Left colon (tissue), 2 donors: ENCODE data around the gene FOXN1. TPM values are rescaled to one million over a fixed set of nuclear protein-coding genes. Genes with fewer than 3 reads are reported as not detected.
"Not testable (repeated sequence)": the region's sequence is repeated elsewhere in the genome, so short reads cannot be mapped to it uniquely, and the experiment has no call there.

Source experiments
- ATAC-seq: fragments of 200-7000 bp; cut with Tn5 transposase; one replicate; pipeline ENCODE4 v1.9.1; 2020; ENCODE audit warnings: mild to moderate bottlenecking, moderate library complexity
- DNase-seq, 2 donors: peaks; one replicate each; pipeline ENCODE4 v3.0.0-alpha.2; 2020
- intact Hi-C, 2 donors: fragments of 100-400 bp; cut with DNase I in 1 of 2; cut with micrococcal nuclease in 1 of 2; formaldehyde crosslinking; loops; one replicate each; pipeline versions ENCODE4 v1.11.2 to v1.14.0; 2022; cut with DNase I, micrococcal nuclease
- total RNA-seq, 2 donors: library from RNA; stranded (reverse); fragmentation: NEBNext Ultra II Directional; extraction: Animal tissue kit (Norgen Biotek cat#: 25700); gene quantifications; one replicate each; pipeline ENCODE4 v1.2.1, GENCODE V29; 2021
- donor health status: DM: no; HTN: no; CAD: no.
- donor health status: DM: yes; HTN: yes; CAD: no.

The FOXN1 gene
- total RNA-seq, 2 donors from 2014 or later: 0.36 to 0.64 TPM

- intact Hi-C loops: no loop called here
- DNase-seq: no peak
- no peak for ATAC-seq
Observed at GRCh38 chr17:28518578-28518977, 12.4 kb downstream of the FOXN1 start.

DNA sequence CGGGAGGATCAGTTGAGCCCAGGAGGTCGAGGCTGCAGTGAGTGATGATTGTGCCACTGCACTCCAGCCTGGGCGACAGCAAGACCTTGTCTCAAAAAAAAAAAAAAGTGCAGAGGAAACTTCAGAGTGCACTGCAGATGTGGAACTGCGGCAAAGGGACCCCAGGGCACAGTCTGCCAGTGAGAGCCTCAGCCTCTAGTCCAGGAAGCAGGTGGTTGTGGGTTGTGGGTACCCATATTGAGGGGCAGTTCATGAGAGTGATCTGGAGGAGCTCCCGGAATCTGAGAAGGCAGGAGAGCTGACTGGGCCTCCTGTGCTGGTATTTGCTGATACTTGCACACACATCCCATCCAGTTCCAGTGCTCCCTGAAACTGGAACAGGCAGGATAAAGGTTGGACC, 13.1 kb downstream of the FOXN1 start:
- intact Hi-C loops: no loop called here
- no peak for ATAC-seq
- DNase-seq: no peak

DNA sequence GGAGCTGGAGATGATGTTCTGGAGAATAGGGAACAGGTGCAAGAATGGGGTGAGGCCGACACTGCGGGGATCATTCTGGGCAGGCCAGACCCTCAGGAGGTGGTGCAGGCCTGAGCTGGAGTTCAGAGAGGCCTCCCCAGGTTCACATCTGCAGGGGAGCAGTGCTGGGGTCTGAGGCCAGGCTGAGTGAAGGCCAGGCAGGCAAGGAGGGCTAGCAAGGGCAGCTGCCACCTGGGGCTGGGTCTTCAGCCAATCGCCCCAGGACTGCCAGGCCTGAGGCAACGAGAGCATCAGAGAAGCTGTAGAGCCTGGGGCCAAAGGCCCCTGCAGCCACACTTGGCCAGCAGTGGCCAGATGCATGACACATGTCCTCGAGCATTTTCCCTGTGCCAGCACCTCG, 14.5 kb downstream of the FOXN1 start:
- no peak for DNase-seq
- intact Hi-C loops: no loop called here
- no peak for ATAC-seq

DNA sequence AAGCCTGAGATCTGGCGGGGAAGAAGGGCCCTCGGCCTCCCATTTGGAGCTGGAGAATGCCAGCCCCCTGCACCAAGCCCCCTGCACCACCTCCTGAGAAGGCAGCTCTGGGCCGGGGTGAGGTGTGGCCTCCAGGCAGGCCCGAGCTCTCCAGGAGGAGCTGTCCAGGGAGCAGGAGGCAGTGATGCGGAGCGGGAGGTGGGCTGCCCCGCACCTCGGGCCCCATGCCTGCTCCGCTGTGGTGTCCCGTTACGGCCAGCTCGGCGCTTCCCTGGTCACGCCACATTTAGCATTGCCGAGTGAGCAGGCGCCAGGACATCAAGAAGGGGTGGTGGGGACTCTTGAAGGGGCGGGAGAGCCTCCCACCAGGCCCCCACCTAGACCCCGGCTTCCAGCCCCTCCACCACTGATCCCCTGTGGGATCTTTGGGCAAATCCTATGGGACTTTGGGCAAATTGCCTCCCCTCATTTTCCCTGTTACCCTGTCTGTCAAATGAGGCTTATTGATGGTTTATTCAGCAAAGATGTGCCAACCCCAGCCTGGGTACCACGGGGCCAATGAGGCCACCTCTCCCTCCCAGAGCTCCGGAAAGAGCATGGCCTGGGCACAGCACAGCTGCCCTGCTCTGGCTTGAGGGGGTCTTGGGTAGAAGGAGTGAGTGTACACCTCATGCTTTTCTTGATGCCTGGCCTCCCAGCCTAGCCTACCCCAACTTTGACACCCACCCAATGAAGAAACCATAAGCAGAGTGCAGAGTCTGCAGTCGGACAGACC, 15.3 kb downstream of the FOXN1 start:
- intact Hi-C loops: no loop called here
- no peak for ATAC-seq
- DNase-seq: no peak

GRCh38 chr17:28522281-28522680, 16.1 kb downstream of the FOXN1 start:
- intact Hi-C loops, DNase-seq, ATAC-seq: not testable (repeated sequence)

- ATAC-seq: no peak
- DNase-seq: no peak
- intact Hi-C loops: no loop called here
Observed at GRCh38 chr17:28523186-28523585, 17.0 kb downstream of the FOXN1 start.

GRCh38 chr17:28523876-28524275, 17.7 kb downstream of the FOXN1 start:
- ATAC-seq (no peak), DNase-seq (no peak)
- intact Hi-C loops: no loop called here

- peak; percentile 70 to 71 for DNase-seq
- ATAC-seq: peak; percentile 75
- intact Hi-C loops: no loop called here
Observed at GRCh38 chr17:28524476-28525424, 18.6 kb downstream of the FOXN1 start.

- intact Hi-C loops: no loop called here
- no peak for DNase-seq
- ATAC-seq: no peak
Observed at GRCh38 chr17:28526381-28526780, 20.2 kb downstream of the FOXN1 start.

DNA sequence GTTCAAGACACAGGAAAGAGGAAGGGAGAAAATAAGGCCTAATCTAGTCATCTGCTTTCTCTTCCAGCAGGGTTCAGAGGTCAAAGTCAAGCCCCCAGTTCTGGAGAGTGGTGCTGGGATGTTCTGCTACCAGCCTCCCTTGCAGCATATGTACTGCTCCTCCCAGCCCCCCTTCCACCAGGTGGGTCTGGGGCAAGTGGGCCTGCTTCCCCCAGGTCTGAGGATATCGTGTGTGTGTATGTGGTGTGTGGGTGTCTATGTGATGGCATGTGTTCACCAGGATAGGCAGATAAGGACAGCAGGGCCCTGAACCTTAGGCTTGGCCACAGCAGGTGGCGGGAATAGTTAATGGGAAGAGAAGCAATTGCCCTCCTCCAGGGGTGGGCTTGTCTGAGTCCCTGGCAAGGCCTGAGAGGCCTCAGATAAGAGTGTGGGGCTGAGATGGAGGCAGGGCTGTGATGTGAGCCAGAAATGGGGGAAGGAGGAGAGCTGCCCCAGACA, 21.1 kb downstream of the FOXN1 start:
- DNase-seq (no peak), ATAC-seq (no peak)
- intact Hi-C loops: no loop called here

DNA sequence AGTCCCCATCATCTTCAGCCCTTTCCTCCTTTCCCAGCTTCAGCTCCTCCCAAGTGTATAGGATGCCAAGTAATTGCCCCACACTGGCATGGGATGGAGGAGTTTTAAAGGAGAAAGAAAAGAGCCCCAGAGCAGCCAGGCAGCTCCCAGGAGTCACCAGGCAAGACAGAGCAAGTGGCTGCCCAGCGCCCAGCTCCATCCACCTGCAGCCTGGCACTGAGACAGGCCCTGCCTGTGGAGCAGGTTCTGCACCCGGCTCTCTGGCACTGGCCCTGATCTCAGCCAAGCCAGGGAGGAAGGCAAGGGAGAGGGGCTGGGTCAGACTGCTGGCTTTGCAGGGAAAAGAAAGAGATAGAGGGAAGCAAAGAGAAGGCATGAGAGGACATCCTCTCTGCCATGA, 21.7 kb downstream of the FOXN1 start:
- ATAC-seq (peak; percentile 49), DNase-seq (peak; percentile 55 to 60)
- intact Hi-C loops: no loop called here

DNA sequence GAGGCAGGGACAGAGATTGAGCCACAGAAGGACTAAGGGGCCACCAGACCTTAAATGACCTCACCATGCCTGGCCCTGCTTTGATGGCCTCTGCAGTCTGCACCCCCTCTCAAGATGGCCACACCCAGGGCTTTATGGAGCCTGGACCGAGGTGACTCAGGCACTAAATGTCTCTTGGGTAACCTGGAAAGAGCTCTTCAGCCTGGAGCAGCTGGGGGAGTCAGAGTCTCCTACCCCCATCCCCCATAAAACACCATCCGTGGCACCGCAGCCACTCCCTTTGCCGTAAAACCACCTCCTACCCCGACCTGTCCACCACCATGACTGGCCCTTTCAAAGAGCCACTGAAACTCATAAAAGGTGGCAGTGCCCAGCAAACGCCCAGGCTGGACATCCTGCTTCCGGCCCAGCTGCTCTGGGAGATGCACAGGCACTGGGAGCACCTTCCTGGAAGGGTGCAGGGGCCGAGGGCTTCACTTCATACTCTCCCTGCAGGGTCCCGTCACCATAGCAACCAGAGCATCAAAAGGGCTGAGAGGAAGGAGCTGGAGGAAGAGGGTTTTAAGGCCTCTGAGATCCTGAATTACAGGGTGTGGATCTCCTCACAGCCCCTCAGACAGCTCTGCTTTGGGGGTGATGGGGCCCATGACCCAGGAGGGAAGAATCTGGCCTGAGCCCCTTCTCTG, 22.3 kb downstream of the FOXN1 start:
- intact Hi-C loops: no loop called here
- ATAC-seq (peak; percentile 73), DNase-seq (peak; percentile 50 to 80)

DNA sequence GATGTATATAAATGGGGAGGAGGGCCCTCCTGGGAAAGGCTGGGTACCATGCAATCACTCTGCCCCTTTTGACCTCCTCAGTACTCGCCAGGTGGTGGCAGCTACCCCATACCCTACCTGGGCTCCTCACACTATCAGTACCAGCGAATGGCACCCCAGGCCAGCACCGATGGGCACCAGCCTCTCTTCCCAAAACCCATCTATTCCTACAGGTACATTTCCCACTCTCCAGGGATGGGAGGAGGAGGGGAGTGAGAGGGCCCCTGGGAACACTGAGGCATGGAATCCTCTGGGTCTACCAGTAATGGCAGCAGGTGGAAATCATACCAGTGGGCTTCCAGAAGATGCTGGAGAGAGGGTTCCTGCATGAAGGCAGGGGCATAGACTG, 22.9 kb downstream of the FOXN1 start:
- no peak for ATAC-seq
- intact Hi-C loops: no loop called here

GRCh38 chr17:28530250-28530649, 24.1 kb downstream of the FOXN1 start:
- intact Hi-C loops: loop anchor here in 1 of 2 donors (5.0 kb wide), 1 partner anchor 33 kb away; no protein-coding TSS in a partner anchor
- DNase-seq: no peak
- no peak for ATAC-seq

More for the DNA sequence above, 22.9 kb downstream of the FOXN1 start:
- DNase-seq: no peak

GRCh38 chr17:28530926-28531325, 24.8 kb downstream of the FOXN1 start:
- intact Hi-C loops: loop anchor here in 1 of 2 donors (5.0 kb wide), 1 partner anchor 34 kb away; no protein-coding TSS in a partner anchor
- DNase-seq: no peak
- no peak for ATAC-seq

DNA sequence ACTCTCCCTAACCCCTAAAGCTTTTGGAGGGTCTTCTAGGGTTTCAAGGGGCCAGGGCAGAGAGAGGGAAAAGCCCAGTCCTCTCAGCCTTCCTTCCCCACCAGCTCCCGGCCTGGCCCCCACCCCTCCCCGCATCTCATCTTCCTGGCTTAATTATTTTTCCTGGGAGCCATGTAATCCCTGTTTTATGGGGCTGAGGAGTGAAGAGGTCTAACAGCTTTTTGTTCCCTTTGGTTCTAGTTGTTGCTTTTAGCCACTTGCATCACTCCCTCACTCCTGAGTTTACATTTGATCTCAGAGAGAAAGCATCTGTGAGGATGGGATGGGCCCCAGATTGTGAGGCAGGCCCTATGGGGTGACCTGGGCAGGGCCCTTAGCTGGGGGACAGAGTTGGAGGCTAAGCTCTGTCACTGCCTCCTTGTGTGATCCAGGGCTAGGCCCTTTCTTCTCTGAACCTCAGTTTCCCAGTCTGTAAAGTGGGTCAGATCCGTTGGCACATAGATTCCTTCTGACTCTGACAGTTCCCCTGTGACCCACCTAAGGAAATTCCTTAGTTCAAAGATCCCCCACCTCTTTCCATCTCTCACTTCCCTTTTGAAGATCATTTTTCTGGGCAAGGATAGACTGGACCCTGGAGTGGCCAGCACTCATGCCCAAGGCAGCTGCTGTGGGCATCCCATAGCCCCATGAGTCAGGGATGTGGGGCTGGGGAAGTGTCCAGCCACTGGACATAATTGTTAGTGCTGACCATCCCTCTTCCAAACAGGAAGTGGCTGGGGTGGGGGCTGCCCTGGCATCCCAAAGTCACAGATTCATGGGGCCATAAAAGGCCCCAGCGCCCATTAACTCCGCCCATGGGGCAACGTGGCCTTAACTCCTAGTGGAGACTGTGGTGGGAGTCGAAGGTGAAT, 26.2 kb downstream of the FOXN1 start:
- ATAC-seq (no peak), DNase-seq (no peak)
- intact Hi-C loops: loop anchor here in 1 of 2 donors (5.0 kb wide), 1 partner anchor 35 kb away; no protein-coding TSS in a partner anchor

GRCh38 chr17:28533091-28533807, 27.1 kb downstream of the FOXN1 start:
- DNase-seq: no peak
- peak; percentile 42 for ATAC-seq
- intact Hi-C loops: loop anchor here in 1 of 2 donors (5.0 kb wide), 1 partner anchor 36 kb away; no protein-coding TSS in a partner anchor
